ENCODE data around the gene TSNAXIP1. TPM values are rescaled to one million over a fixed set of nuclear protein-coding genes. Genes with fewer than 3 reads are reported as not detected.

TSNAXIP1 gene
- total and polyA plus RNA-seq, 4 donors = 0.09 to 1.5 (median 0.69) TPM

GRCh38 chr16:67803894-67804293, 2.8 kb upstream of the TSNAXIP1 start:
- Histone ChIP-seq H3K36me3 (ENCODE audit: control insufficient read depth in 4 of 4, insufficient read depth in 3 of 4, low read depth in 1 of 4, low read length in 3 of 4) (peaks cover 0 to 22% (median 12%) of the 10 kb centered on the region in 4 donors), H3K4me1 (ENCODE audit: control insufficient read depth in 4 of 4, insufficient read depth in 4 of 4, low read length in 3 of 4) (peaks cover 7 to 47% (median 35%) of the 10 kb centered on the region in 4 donors), H3K27me3 (ENCODE audit: control insufficient read depth in 4 of 4, insufficient read depth in 4 of 4, low read length in 3 of 4) (no peaks in the 10 kb centered on the region), H3K9ac (ENCODE audit: low read depth in 1 of 2, low read length in 2 of 2) (no peak overlapping the region), H3K4me3 (ENCODE audit: low read depth in 1 of 3, low read length in 3 of 3) (no peak overlapping the region), H3K9me3 (ENCODE audit: control insufficient read depth in 4 of 4, low read length in 3 of 4) (no peaks in the 10 kb centered on the region), H3K27ac (ENCODE audit: low read depth in 1 of 2, low read length in 2 of 2) (no peak overlapping the region)
- TF ChIP-seq SP1 (IDR thresholded peaks at IDR 0.05) (no peak), YY1 (IDR thresholded peaks at IDR 0.05) (no peak), RAD21 (IDR thresholded peaks at IDR 0.05) (no peak), REST (IDR thresholded peaks at IDR 0.05) (no peak), EGR1 (IDR thresholded peaks at IDR 0.05; ENCODE audit: low read depth in 2 of 2) (no peak), ZBTB33 (IDR thresholded peaks at IDR 0.05) (no peak), HNF4G (IDR thresholded peaks at IDR 0.05) (no peak), FOXA1 (IDR thresholded peaks at IDR 0.05) (no peak), GABPA (IDR thresholded peaks at IDR 0.05 in 1 of 2, conservative IDR thresholded peaks at IDR 0.05 in 1 of 2) (no peak), HNF4A (conservative IDR thresholded peaks at IDR 0.05) (no peak), MAX (IDR thresholded peaks at IDR 0.05) (no peak), ATF3 (IDR thresholded peaks at IDR 0.05) (no peak), FOXA2 (IDR thresholded peaks at IDR 0.05) (no peak), JUND (IDR thresholded peaks at IDR 0.05) (no peak), TAF1 (conservative IDR thresholded peaks at IDR 0.05) (no peak)
- DNase-seq (ENCODE audit: low spot score) = no peak
- WGBS = 75% methylated on average over 3 of the region's 3 CpGs

GRCh38 chr16:67804853-67805542, 1.7 kb upstream of the TSNAXIP1 start:
- peak overlapping the region; percentile 73 to 88 for H3K27ac ChIP-seq (ENCODE audit: low read depth in 1 of 2, low read length in 2 of 2)
- H3K27me3 ChIP-seq (ENCODE audit: control insufficient read depth in 4 of 4, insufficient read depth in 4 of 4, low read length in 3 of 4) = no peaks in the 10 kb centered on the region
- peak overlapping the region; percentile 71 to 89 for H3K9ac ChIP-seq (ENCODE audit: low read depth in 1 of 2, low read length in 2 of 2)
- peaks cover 7 to 47% (median 35%) of the 10 kb centered on the region in 4 donors for H3K4me1 ChIP-seq (ENCODE audit: control insufficient read depth in 4 of 4, insufficient read depth in 4 of 4, low read length in 3 of 4)
- H3K36me3 ChIP-seq (ENCODE audit: control insufficient read depth in 4 of 4, insufficient read depth in 3 of 4, low read depth in 1 of 4, low read length in 3 of 4) = peaks cover 0 to 17% (median 9%) of the 10 kb centered on the region in 4 donors
- H3K9me3 ChIP-seq (ENCODE audit: control insufficient read depth in 4 of 4, low read length in 3 of 4) = no peaks in the 10 kb centered on the region
- no peak for DNase-seq (ENCODE audit: low spot score)
- peak; percentile 21 for TF ChIP-seq MAX (IDR thresholded peaks at IDR 0.05)
- TF ChIP-seq JUND (IDR thresholded peaks at IDR 0.05) = peak in 1 of 2 donors; percentile 18
- TF ChIP-seq REST (IDR thresholded peaks at IDR 0.05) = no peak
- TF ChIP-seq SP1 (IDR thresholded peaks at IDR 0.05) = no peak
- TF ChIP-seq FOXA2 (IDR thresholded peaks at IDR 0.05) = peak; percentile 28
- TF ChIP-seq RXRA (IDR thresholded peaks at IDR 0.05) = peak in 1 of 2 donors; percentile 33
- TF ChIP-seq YY1 (IDR thresholded peaks at IDR 0.05) = peak; percentile 60
- peak; percentile 13 for TF ChIP-seq ZBTB33 (IDR thresholded peaks at IDR 0.05)
- no peak for TF ChIP-seq RAD21 (IDR thresholded peaks at IDR 0.05)
- TF ChIP-seq HNF4A (conservative IDR thresholded peaks at IDR 0.05) = peak in 1 of 2 donors; percentile 33
- peak overlapping the region; percentile 83 to 97 (median 85) for H3K4me3 ChIP-seq (ENCODE audit: low read depth in 1 of 3, low read length in 3 of 3)
- WGBS = 40% methylated on average over 4 of the region's 4 CpGs
